Lower leg skin (tissue), 3 donors: ENCODE data around the gene MED31.

Source experiments
- POLR2A ChIP-seq, 2 donors: fragments of 450-650 bp; IDR thresholded peaks; one replicate each; pipeline ENCODE4 v1.6.1; 2016 to 2017; ENCODE audit warnings: antibody characterized with exemption in 2 of 2, mild to moderate bottlenecking in 1 of 2, moderate library complexity in 1 of 2
- TF ChIP-seq, protein P1 (sequence below), 3 donors: fragments of 450-650 bp; IDR thresholded peaks; one replicate each; pipeline ENCODE4 v1.5.1; 2016; ENCODE audit warnings: antibody characterized with exemption in 3 of 3, mild to moderate bottlenecking in 3 of 3, moderate library complexity in 2 of 3

DNA sequence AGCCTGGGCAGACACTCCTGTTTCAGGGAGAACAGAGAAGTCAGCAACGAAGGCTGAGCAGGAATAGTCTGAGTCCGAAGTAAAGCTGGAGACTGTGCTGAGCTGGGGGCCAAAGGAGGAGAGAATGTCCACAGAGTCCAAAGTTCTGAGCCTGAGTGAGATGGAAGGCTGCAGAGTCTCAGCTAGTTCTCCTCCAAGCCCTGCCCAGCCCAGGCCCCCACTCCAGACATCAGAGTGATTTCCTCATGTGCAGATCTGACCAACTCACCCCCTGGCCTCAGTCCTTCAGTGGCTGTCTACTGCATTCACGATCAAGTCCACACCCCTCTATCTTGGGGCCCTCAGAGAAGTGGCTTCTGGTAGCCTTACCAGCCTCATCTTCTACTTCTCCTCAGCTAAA lies 40.1 kb upstream of the MED31 start:
- no peak for TF ChIP-seq POLR2A (IDR thresholded peaks at IDR 0.05)
- TF ChIP-seq, protein P1, sequence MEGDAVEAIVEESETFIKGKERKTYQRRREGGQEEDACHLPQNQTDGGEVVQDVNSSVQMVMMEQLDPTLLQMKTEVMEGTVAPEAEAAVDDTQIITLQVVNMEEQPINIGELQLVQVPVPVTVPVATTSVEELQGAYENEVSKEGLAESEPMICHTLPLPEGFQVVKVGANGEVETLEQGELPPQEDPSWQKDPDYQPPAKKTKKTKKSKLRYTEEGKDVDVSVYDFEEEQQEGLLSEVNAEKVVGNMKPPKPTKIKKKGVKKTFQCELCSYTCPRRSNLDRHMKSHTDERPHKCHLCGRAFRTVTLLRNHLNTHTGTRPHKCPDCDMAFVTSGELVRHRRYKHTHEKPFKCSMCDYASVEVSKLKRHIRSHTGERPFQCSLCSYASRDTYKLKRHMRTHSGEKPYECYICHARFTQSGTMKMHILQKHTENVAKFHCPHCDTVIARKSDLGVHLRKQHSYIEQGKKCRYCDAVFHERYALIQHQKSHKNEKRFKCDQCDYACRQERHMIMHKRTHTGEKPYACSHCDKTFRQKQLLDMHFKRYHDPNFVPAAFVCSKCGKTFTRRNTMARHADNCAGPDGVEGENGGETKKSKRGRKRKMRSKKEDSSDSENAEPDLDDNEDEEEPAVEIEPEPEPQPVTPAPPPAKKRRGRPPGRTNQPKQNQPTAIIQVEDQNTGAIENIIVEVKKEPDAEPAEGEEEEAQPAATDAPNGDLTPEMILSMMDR (IDR thresholded peaks at IDR 0.05), result no peak
